A673 (cell line): Measurements from ENCODE around the gene CDC20B. TPM values are rescaled to one million over a fixed set of nuclear protein-coding genes. Genes with fewer than 3 reads are reported as not detected.
"Not testable (repeated sequence)": the region's sequence is repeated elsewhere in the genome, so short reads cannot be mapped to it uniquely, and the experiment has no call there.

ENCODE experiments used
- BruUV-seq: library from RNA; stranded (reverse); fragments of 400-500 nt; replicated peaks from 2 replicates; lab custom pipeline; 2021; lab: Mats Ljungman, UMichigan
- CTCF ChIA-PET: fragments of 300-600 bp; sonication (Branson Sonifier 250); formaldehyde crosslinking; loops from one replicate; lab custom pipeline; 2022; ENCODE audit warnings: antibody characterized with exemption; lab: Charles Lee
- POLR2A ChIA-PET: fragments of 300-600 bp; sonication (Branson Sonifier 250); formaldehyde crosslinking; loops from one replicate; lab custom pipeline; 2022; ENCODE audit warnings: antibody characterized with exemption; ENCODE audit not compliant: low non-redundant PET; lab: Charles Lee
- DNase-seq: peaks from one replicate; pipeline ENCODE4 v3.0.0-alpha.2; 2015; ENCODE audit warnings: low spot score
- H3K27ac ChIP-seq: fragments of 200-600 bp; sonication (generic); 2 replicates; pipeline ENCODE4 v1.5.1; 2016; ENCODE audit warnings: mixed run types, low read depth, mild to moderate bottlenecking, mixed read lengths, antibody characterized with exemption, low read length; ENCODE audit not compliant: poor library complexity, severe bottlenecking
- H3K27me3 ChIP-seq: fragments of 200-600 bp; sonication (generic); replicated peaks from 2 replicates; pipeline ENCODE4 v1.6.1; 2017; ENCODE audit warnings: mixed run types, low read depth, mild to moderate bottlenecking, mixed read lengths, antibody characterized with exemption, low read length; ENCODE audit not compliant: insufficient read depth, poor library complexity
- H3K36me3 ChIP-seq: fragments of 200-600 bp; sonication (generic); 2 replicates; pipeline ENCODE4 v1.6.1; 2016; ENCODE audit warnings: mixed run types, mild to moderate bottlenecking, mixed read lengths, antibody characterized with exemption, low read length; ENCODE audit not compliant: insufficient read depth, poor library complexity, severe bottlenecking
- H3K4me1 ChIP-seq: fragments of 200-600 bp; sonication (generic); 2 replicates; pipeline ENCODE4 v1.6.1; 2017; ENCODE audit warnings: mixed run types, mild to moderate bottlenecking, mixed read lengths, antibody characterized with exemption, low read length; ENCODE audit not compliant: insufficient read depth, poor library complexity, severe bottlenecking
- H3K4me3 ChIP-seq: fragments of 200-600 bp; sonication (generic); 2 replicates; pipeline ENCODE4 v1.5.1; 2016; ENCODE audit warnings: low read depth, mixed run types, mild to moderate bottlenecking, mixed read lengths, low read length; ENCODE audit not compliant: poor library complexity, severe bottlenecking
- H3K9me3 ChIP-seq: fragments of 200-600 bp; sonication (generic); 2 replicates; pipeline ENCODE4 v1.6.1; 2016; ENCODE audit warnings: mixed run types, low read depth, mild to moderate bottlenecking, mixed read lengths, antibody characterized with exemption, low read length; ENCODE audit not compliant: poor library complexity, severe bottlenecking
- CTCF ChIP-seq: fragments of 300-800, 200-600 bp; sonication (generic); conservative IDR thresholded peaks from 2 replicates; pipeline ENCODE4 v1.5.1; 2017; ENCODE audit warnings: low read depth, mild to moderate bottlenecking, antibody characterized with exemption, low read length, moderate library complexity, mixed read lengths
- EZH2 ChIP-seq: fragments of 200-600 bp; sonication (generic); IDR thresholded peaks from 2 replicates; pipeline ENCODE4 v1.6.1; 2017; ENCODE audit warnings: borderline replicate concordance, low read depth, mild to moderate bottlenecking, mixed read lengths, antibody characterized with exemption, low read length; ENCODE audit not compliant: poor library complexity, severe bottlenecking
- intact Hi-C: fragments of 100-400 bp; cut with micrococcal nuclease; formaldehyde crosslinking; loops from one replicate; pipeline ENCODE4 v1.10.0; 2022; ENCODE audit not compliant: unreplicated experiment
- total RNA-seq: library from RNA; stranded (reverse); gene quantifications from 2 replicates; pipeline ENCODE4 v1.2.3, GENCODE V29; 2021

CDC20B gene
- total RNA-seq, 1 experiment from 2014 or later, result not detected

- TF ChIP-seq EZH2 (no peak), CTCF (no peak)
These were observed 59.6 kb downstream of the CDC20B start for GRCh38 chr5:55113327-55113726.

DNA sequence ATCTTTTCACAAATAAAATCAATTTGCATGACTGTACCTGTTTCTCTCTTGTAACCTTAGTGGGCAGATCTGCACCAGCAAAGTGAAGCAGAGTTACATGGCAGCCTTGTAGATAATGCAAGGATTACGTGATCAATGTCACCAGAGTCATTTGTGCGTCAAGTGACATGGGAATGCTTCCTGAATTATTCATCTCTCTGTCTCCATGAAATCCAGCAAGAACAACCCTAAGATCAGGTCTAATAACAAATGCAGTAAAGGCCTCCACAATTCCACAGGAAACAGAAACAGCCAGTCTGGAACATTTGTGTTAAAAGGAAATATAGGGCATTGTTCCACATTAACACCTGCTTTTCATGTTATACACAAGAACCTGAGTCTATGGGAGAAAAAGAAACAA is 62.8 kb downstream of the CDC20B start:
- Histone ChIP-seq H3K4me3 (no peak overlapping the region), H3K27ac (no peak overlapping the region), H3K27me3 (no peaks in the 10 kb centered on the region), H3K9me3 (no peaks in the 10 kb centered on the region), H3K4me1 (no peaks in the 10 kb centered on the region), H3K36me3 (no peaks in the 10 kb centered on the region)
- DNase-seq, result no peak
- ChIA-PET POLR2A (no interaction called here), CTCF (no interaction called here)
- TF ChIP-seq EZH2, result no peak
- no peak for TF ChIP-seq CTCF
- intact Hi-C loops, result no loop called here
- BruUV-seq, result no TSS peak

More at GRCh38 chr5:55113327-55113726, 59.6 kb downstream of the CDC20B start:
- no peaks in the 10 kb centered on the region for H3K4me1 ChIP-seq
- no peak for DNase-seq
- peaks cover 3% of the 10 kb centered on the region for H3K27me3 ChIP-seq
- H3K27ac ChIP-seq, result no peak overlapping the region
- no TSS peak for BruUV-seq
- H3K4me3 ChIP-seq, result no peak overlapping the region
- ChIA-PET POLR2A (no interaction called here), CTCF (no interaction called here)
- intact Hi-C loops, result no loop called here
- H3K36me3 ChIP-seq, result no peaks in the 10 kb centered on the region
- no peaks in the 10 kb centered on the region for H3K9me3 ChIP-seq

GRCh38 chr5:55108661-55109060 is 64.3 kb downstream of the CDC20B start:
- TF ChIP-seq EZH2 (no peak), CTCF (no peak)
- no peaks in the 10 kb centered on the region for H3K27me3 ChIP-seq
- no peak overlapping the region for H3K4me3 ChIP-seq
- DNase-seq, result no peak
- no peaks in the 10 kb centered on the region for H3K4me1 ChIP-seq
- ChIA-PET CTCF (interaction anchor here (0.6 kb wide), 1 partner anchor 64 kb away, joined by 4 read pairs; no protein-coding TSS in a partner anchor), POLR2A (no interaction called here)
- no peaks in the 10 kb centered on the region for H3K36me3 ChIP-seq
- BruUV-seq, result no TSS peak
- no peak overlapping the region for H3K27ac ChIP-seq
- H3K9me3 ChIP-seq, result no peaks in the 10 kb centered on the region
- intact Hi-C loops, result no loop called here

DNA sequence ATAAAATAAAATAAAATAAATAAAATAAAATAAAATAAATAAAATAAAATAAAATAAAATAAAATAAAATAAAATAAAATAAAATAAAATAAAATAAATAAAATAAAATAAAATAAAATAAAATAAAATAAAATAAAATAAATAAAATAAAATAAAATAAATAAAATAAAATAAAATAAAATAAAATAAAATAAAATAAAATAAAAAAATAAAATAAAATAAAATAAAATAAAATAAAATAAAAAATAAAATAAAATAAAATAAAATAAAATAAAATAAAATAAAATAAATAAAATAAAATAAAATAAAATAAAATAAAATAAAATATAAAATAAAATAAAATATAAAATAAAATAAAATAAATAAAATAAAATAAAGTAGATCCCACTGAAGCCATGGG is 67.0 kb downstream of the CDC20B start:
- H3K27ac ChIP-seq, H3K36me3 ChIP-seq, POLR2A ChIA-PET, H3K9me3 ChIP-seq, CTCF ChIA-PET, H3K4me3 ChIP-seq, H3K27me3 ChIP-seq, H3K4me1 ChIP-seq, BruUV-seq, DNase-seq, intact Hi-C loops: not testable (repeated sequence)
